SKM-1 treated with dmso at 0.1 percent for 144 hours (cell line): Measurements from ENCODE around the gene NEMP1.

ENCODE experiments used
- DNase-seq: peaks from one replicate; lab custom pipeline; 2025; ENCODE audit not compliant: unreplicated experiment; lab: John Stamatoyannopoulos, UW

NEMP1 gene

GRCh38 chr12:57107456-57108155, 29.0 kb upstream of the NEMP1 start:
- DNase-seq, result no peak

DNA sequence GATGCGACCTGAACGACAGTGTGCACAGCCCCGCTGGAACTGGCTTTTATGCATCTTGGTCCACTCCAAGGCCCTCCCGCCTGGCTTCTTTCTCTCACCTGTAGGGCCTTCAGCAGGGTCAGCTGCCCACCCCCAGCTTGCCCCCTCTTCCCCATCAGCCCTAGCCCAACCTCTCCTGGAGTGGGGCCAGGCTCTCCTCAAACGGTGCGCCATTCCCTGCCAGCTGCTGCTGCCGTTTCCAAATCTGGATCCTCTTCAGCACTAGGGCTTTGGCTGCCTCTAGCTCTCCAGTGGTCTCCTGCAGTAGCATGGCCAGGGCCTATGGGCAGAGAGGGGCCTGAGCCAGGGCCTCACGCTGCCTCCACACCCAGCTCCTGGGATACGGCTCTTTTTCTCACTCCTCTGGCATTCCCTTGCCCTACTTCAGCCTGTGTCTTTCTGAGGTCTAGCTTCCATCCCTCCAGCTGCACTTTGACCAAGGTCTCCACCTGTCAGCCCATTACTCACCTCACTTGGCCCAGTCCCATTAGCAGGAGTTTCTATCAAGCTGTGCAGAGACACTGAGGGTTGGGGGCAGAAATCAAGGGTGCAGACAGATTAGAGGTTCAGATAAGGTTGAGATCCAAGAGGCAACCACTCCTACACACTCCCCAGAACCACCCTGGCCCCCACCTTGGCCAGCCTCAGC, 27.6 kb upstream of the NEMP1 start:
- DNase-seq, result no peak

DNA sequence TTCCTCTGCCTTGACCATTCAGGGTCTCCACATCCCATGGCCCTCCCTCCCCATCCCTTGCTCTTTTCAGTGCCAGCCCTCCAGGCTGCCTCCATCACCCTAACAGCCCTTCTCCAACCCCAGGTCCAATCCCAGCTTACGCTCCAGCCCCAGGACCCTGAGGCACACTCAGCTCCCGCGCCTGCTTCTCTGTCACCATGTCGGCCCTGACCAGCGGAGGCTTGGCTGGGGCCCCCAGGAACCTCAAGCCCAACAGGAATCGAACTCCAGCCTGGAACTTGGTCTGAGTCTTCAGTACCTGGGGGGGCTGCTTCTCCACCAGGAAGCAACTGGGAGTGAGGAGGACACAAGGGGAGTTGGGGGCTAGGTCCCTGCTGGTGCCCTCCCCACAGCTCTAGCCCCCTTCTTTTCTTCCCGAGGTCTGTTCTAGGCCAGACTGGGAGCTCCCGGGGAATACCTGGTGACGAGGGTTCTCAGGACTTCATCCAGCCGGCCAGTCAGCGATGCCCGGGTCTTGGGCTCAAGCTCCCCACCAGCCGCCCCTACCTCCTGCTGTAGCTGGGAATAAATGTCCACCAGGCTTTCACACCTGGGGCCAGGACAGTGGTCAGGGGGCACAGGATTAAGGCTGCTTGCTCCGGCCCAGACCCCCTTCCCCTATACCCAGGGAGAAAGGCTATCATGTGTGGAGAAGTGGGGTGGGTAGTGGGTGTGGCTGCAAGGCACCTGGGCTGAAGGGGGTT, 26.6 kb upstream of the NEMP1 start:
- no peak for DNase-seq

DNA sequence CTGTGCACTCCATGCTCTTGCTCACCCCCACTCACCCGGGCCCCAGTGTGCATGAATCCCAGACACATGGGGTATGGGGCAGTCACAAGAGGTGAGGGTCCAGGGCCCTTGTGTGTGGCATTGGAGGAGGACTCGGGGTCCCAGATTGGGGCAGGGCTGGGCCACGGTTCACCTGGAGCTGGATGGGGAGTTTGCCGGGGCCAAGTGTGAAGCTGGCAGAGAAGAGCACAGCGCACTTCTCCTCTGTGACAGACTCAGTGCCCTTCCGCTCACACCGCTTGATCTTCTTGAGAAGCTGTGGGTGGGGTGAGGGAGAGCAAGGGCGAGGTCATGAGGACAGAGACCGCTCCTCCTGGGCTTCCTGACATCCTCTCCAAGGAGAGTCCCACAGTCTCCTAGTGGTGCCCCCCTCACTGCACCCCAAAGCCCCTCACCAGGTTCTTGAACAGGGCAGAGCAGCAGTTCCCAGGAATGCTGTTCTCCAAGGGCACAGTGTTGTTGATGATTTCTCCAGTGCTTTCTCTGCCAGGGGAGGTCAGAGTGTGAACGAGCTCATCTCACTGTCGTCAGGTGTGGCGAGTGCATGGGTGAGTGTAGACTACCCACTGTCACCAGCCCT, 25.8 kb upstream of the NEMP1 start:
- DNase-seq, result no peak

GRCh38 chr12:57103856-57104255, 25.3 kb upstream of the NEMP1 start:
- no peak for DNase-seq

GRCh38 chr12:57101892-57102695, 23.5 kb upstream of the NEMP1 start:
- no peak for DNase-seq

DNA sequence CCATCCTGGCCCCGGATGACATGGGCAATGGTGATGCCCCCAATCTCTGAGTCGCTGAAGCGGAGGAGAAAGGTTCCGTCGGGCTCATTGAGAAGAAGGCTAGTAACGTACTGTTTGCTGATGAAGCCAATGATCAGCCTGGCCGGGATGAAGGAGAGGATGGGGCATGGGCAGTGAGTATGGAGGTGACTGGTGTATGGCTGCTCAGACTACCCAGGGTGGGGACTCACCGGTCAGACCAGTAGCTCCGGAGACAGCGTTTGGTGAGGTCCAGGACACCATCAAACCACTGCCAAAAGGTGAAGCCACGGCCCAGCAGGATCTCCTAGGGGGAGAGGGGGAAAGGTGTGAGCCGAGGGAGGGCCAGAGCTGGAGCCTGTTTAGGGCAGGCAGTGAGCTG, 21.2 kb upstream of the NEMP1 start:
- no peak for DNase-seq

DNA sequence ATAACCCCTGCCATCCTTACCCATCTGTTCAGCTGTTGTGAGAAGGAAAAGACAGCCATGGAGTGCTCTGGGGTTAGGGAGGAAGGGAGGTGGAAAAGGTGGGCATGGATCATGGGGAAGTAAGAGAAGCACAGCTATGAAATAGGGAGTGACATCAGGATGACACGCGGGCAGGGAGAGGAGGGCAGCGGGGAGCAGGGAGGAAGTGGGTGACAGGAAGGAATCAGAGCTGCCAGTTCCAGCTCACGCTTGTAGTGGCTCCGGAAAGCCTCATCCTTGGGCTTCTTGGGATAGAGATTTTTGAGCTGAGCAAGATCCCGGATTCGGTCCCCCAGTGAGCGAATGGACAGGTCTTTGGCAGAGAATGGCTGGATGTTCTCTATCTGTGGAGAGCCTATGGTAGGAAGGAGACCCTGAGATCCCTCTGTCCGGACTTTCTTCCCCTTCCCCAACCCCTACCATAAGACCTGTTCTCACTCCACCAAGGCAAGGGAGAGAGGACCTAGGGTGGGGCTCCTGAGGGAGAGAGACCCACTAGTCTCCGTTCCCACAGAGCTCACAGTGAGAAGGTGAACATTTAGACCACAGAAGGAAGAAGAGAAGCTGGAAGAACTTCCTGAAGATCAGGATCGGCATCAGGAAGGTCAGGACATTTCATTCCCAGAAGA, 20.6 kb upstream of the NEMP1 start:
- DNase-seq, result no peak

DNA sequence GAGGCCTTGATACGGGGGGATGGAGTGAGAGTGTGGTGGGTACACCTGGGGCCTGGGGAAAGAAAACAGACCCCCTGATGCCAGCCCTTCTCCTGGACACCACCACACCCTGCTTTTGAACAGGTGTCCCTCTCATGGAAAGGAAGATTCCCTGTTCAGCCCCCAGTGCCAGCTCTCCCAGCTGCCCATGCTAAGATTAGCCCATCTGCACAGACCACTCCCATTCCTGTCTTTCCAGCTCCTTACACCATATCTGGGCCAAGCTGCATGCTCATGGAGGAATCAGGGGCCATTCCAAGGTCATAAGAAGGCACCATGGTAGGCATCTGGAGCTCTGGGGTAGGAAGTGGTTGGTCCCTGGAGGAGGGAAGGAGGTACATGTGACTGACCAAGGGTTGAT, 20.0 kb upstream of the NEMP1 start:
- DNase-seq, result no peak

- DNase-seq, result no peak
These were observed 18.9 kb upstream of the NEMP1 start for GRCh38 chr12:57097554-57097835.

GRCh38 chr12:57096748-57097553, 18.4 kb upstream of the NEMP1 start:
- DNase-seq, result no peak

DNA sequence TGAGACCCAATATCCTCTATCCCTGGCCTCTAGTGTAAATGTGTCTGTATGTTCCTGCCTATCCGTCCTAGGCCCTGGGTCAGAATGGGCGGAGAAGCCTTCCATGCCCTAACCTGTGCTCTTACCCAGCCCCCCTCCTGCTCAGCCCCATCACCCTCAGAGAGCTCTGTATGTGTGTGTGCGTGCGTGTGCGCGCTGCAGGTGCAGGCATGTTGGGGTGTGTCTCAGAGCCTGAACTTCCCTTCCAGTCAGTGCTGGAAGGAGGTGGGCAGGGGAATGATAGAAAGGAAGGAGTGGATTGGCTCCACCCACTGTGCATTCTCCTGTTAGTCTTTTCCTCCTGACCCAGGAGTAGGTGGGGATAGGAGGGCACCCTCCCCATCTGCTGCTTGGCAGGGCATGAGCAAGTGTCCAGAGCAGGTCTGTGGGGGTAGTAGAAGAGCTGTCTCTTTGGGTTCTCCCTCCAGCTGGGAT, 17.5 kb upstream of the NEMP1 start:
- DNase-seq, result no peak

DNA sequence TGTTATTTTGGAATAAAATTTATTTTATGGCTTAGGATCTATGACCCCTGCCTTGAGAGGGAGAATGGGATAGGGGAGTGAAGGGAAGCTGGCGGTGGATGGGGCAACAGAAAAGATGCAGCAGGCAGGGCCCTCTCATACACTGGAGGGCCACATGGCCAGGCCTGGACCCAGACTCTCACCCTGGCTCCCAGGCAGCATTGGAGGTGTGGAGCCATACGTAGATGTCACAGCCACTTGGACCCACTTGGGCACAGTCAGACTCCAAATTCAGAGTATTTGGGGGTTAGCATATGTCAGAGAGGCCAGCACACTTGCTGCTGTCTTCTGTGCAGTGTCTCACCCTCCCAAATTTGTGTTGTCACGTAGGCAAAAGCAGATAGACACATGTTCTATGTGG, 16.8 kb upstream of the NEMP1 start:
- DNase-seq, result no peak

GRCh38 chr12:57094208-57095160, 15.9 kb upstream of the NEMP1 start:
- DNase-seq, result no peak

GRCh38 chr12:57093415-57094207, 15.0 kb upstream of the NEMP1 start:
- no peak for DNase-seq

GRCh38 chr12:57092876-57093414, 14.4 kb upstream of the NEMP1 start:
- no peak for DNase-seq

- no peak for DNase-seq
These were observed 13.9 kb upstream of the NEMP1 start for GRCh38 chr12:57092529-57092862.
